Smooth muscle cell (in vitro differentiated cells): ENCODE results near the gene LEF1. TPM values are rescaled to one million over a fixed set of nuclear protein-coding genes. Genes with fewer than 3 reads are reported as not detected.

Source experiments
- DNase-seq: peaks from one replicate; lab custom pipeline; 2025; ENCODE audit not compliant: unreplicated experiment; lab: John Stamatoyannopoulos, UW
- H2AFZ ChIP-seq: fragments of 200-600 bp; sonication (generic); 2 replicates; pipeline ENCODE4 v1.6.0; 2016; ENCODE audit warnings: antibody characterized with exemption, low read depth, mild to moderate bottlenecking
- H3F3A ChIP-seq: fragments of 200-600 bp; sonication (generic); 2 replicates; pipeline ENCODE4 v1.6.0; 2017; ENCODE audit warnings: antibody characterized with exemption, low read depth
- H3K27ac ChIP-seq: fragments of 200-600 bp; sonication (generic); 2 replicates; pipeline ENCODE4 v1.5.1; 2016; ENCODE audit warnings: low read depth, mild to moderate bottlenecking
- H3K27me3 ChIP-seq: fragments of 200-600 bp; sonication (generic); 2 replicates; pipeline ENCODE4 v1.6.1; 2016; ENCODE audit warnings: low read depth, mild to moderate bottlenecking
- H3K36me3 ChIP-seq: fragments of 200-600 bp; sonication (generic); 2 replicates; pipeline ENCODE4 v1.5.1; 2016; ENCODE audit warnings: low read depth
- H3K4me1 ChIP-seq: fragments of 200-600 bp; sonication (generic); 2 replicates; pipeline ENCODE4 v1.5.1; 2016; ENCODE audit warnings: low read depth
- H3K4me2 ChIP-seq: fragments of 200-600 bp; sonication (generic); 2 replicates; pipeline ENCODE4 v1.6.0; 2016; ENCODE audit warnings: mild to moderate bottlenecking
- H3K4me3 ChIP-seq: fragments of 200-600 bp; sonication (generic); 2 replicates; pipeline ENCODE4 v1.5.1; 2016; ENCODE audit warnings: mild to moderate bottlenecking
- H3K79me2 ChIP-seq: fragments of 200-600 bp; sonication (generic); 2 replicates; pipeline ENCODE4 v1.6.0; 2016; ENCODE audit warnings: low read depth, mild to moderate bottlenecking
- H3K9ac ChIP-seq: fragments of 200-600 bp; sonication (generic); 2 replicates; pipeline ENCODE4 v1.6.0; 2016; ENCODE audit warnings: low read depth
- H3K9me3 ChIP-seq: fragments of 200-600 bp; sonication (generic); replicated peaks from 2 replicates; pipeline ENCODE4 v1.5.1; 2016; ENCODE audit warnings: low read depth
- H4K20me1 ChIP-seq: fragments of 200-600 bp; sonication (generic); 2 replicates; pipeline ENCODE4 v1.6.0; 2016; ENCODE audit warnings: low read depth
- WGBS: methylation state at CpG from one replicate; pipeline ENCODE4 v1.1.7; 2016; ENCODE audit warnings: low lambda C conversion rate; 5-methylcytosine and 5-hydroxymethylcytosine counted together
- polyA plus RNA-seq: library from polyadenylated mRNA; unstranded; fragments of >200 nt; fragmentation: Nextera tagmentation; extraction: Ambion mirVana; gene quantifications from 2 replicates; pipeline ENCODE4 v1.2.1, GENCODE V29; 2016
- total RNA-seq: library from RNA; depleted of rRNA; stranded (reverse); fragments of >200 nt; gene quantifications from 2 replicates; pipeline ENCODE4 v1.2.3, GENCODE V29; 2014
- TF ChIP-seq, protein P1 (sequence below): fragments of 200-600 bp; sonication (generic); IDR thresholded peaks from 2 replicates; pipeline ENCODE4 v1.5.1; 2017; ENCODE audit warnings: borderline replicate concordance, mild to moderate bottlenecking, antibody characterized with exemption; ENCODE audit not compliant: insufficient read depth, poor library complexity, severe bottlenecking

LEF1 gene
- total and polyA plus RNA-seq, 2 experiments from 2014 or later: 87.3 to 96.2 TPM

DNA sequence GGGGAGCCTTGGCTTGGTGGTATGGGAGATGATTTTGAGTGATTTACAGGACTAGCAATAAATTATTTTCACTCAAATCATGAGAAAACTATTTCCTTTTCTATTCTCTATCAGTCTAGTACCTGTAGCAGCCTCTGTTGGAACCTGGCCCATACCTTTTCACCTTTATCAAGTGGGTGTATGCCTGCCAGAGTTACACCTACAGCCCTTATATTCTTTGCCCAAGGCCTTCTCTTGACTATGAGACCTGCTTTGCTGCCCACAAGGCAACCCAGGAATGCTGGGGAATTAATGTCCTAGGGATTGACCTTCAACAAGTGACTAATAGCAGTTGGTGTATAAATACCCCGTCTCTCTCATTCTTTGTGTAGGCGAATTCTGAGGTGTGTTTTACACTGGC is 20.0 kb upstream of the LEF1 start:
- no peaks in the 10 kb centered on the region for H3K27me3 ChIP-seq
- no peak overlapping the region for H3K9ac ChIP-seq
- H3K79me2 ChIP-seq: no peaks in the 10 kb centered on the region
- DNase-seq: no peak
- peaks cover 9% of the 10 kb centered on the region for H3K4me1 ChIP-seq
- H2AFZ ChIP-seq: no peak overlapping the region
- H3K4me3 ChIP-seq: no peak overlapping the region
- no peaks in the 10 kb centered on the region for H3K36me3 ChIP-seq
- WGBS: 64% methylated on average over 2 of the region's 2 CpGs
- no peak overlapping the region for H3K27ac ChIP-seq
- no peaks in the 10 kb centered on the region for H3K9me3 ChIP-seq
- TF ChIP-seq, protein P1, sequence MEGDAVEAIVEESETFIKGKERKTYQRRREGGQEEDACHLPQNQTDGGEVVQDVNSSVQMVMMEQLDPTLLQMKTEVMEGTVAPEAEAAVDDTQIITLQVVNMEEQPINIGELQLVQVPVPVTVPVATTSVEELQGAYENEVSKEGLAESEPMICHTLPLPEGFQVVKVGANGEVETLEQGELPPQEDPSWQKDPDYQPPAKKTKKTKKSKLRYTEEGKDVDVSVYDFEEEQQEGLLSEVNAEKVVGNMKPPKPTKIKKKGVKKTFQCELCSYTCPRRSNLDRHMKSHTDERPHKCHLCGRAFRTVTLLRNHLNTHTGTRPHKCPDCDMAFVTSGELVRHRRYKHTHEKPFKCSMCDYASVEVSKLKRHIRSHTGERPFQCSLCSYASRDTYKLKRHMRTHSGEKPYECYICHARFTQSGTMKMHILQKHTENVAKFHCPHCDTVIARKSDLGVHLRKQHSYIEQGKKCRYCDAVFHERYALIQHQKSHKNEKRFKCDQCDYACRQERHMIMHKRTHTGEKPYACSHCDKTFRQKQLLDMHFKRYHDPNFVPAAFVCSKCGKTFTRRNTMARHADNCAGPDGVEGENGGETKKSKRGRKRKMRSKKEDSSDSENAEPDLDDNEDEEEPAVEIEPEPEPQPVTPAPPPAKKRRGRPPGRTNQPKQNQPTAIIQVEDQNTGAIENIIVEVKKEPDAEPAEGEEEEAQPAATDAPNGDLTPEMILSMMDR: no peak
- H3F3A ChIP-seq: no peaks in the 10 kb centered on the region
- H4K20me1 ChIP-seq: no peaks in the 10 kb centered on the region
- no peak overlapping the region for H3K4me2 ChIP-seq

DNA sequence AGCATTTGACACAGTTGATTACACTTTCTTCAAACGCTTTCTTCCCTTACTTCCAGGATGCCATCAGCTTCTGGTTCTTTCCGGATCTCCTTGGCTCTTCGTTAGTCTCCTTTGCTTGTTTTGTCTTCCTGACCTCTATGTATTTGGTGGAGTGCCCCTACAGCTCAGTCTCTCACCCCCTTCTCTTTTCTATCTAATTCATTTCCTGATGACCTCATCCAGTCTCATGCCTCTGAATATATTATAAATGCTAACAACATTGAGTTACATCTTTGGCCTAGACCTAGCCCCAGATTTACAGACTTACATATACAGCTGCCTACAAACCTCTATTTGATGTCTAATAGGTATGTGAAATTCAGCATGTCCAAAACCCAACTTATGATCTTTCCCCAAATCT is 16.5 kb upstream of the LEF1 start:
- no peaks in the 10 kb centered on the region for H3K36me3 ChIP-seq
- no peaks in the 10 kb centered on the region for H4K20me1 ChIP-seq
- H3K27ac ChIP-seq: no peak overlapping the region
- no peak overlapping the region for H3K9ac ChIP-seq
- TF ChIP-seq, protein P1: no peak
- no peaks in the 10 kb centered on the region for H3K79me2 ChIP-seq
- H3K27me3 ChIP-seq: no peaks in the 10 kb centered on the region
- 97% methylated on average over 3 of the region's 3 CpGs for WGBS
- no peak overlapping the region for H3K4me2 ChIP-seq
- DNase-seq: no peak
- H3F3A ChIP-seq: no peaks in the 10 kb centered on the region
- no peaks in the 10 kb centered on the region for H3K4me1 ChIP-seq
- H2AFZ ChIP-seq: no peak overlapping the region
- no peak overlapping the region for H3K4me3 ChIP-seq
- H3K9me3 ChIP-seq: no peaks in the 10 kb centered on the region

- Histone ChIP-seq H3K36me3 (no peaks in the 10 kb centered on the region), H3K4me2 (no peak overlapping the region)
- TF ChIP-seq, protein P1: no peak
These were observed 15.8 kb upstream of the LEF1 start for GRCh38 chr4:108184453-108185049.

DNA sequence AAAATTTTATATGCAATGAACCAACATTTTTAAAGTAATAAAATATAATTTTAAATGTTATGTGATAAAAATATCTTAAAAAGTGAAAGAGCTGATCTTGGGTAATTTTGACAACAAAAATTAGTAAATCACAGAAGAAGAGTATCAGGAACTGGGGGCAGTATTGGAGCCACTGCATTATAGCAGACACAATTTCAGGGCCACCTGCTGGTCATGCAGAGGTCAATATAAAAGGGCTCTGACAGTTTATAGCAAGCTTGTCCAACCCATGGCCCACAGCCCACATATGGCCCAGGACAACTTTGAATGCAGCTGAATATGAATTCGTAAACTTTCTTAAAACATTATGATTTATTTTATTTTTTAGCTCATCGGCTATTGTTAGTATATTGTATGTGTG is 13.0 kb upstream of the LEF1 start:
- 85% methylated on average over 2 of the region's 2 CpGs for WGBS
- H2AFZ ChIP-seq: no peak overlapping the region
- no peak overlapping the region for H3K27ac ChIP-seq
- H3K27me3 ChIP-seq: no peaks in the 10 kb centered on the region
- no peaks in the 10 kb centered on the region for H3K36me3 ChIP-seq
- no peaks in the 10 kb centered on the region for H4K20me1 ChIP-seq
- no peaks in the 10 kb centered on the region for H3K79me2 ChIP-seq
- TF ChIP-seq, protein P1: no peak
- no peak overlapping the region for H3K4me3 ChIP-seq
- no peaks in the 10 kb centered on the region for H3K4me1 ChIP-seq
- no peaks in the 10 kb centered on the region for H3F3A ChIP-seq
- H3K4me2 ChIP-seq: no peak overlapping the region
- no peak overlapping the region for H3K9ac ChIP-seq
- H3K9me3 ChIP-seq: no peaks in the 10 kb centered on the region
- DNase-seq: no peak

More at GRCh38 chr4:108184453-108185049, 15.8 kb upstream of the LEF1 start:
- no peaks in the 10 kb centered on the region for H3K9me3 ChIP-seq
- WGBS: 91% methylated on average over 1 of the region's 1 CpG
- no peaks in the 10 kb centered on the region for H3K27me3 ChIP-seq
- H4K20me1 ChIP-seq: no peaks in the 10 kb centered on the region
- no peak overlapping the region for H3K27ac ChIP-seq
- H3K79me2 ChIP-seq: no peaks in the 10 kb centered on the region
- H3F3A ChIP-seq: no peaks in the 10 kb centered on the region
- DNase-seq: no peak
- H3K4me1 ChIP-seq: no peaks in the 10 kb centered on the region
- no peak overlapping the region for H2AFZ ChIP-seq
- no peak overlapping the region for H3K9ac ChIP-seq
- H3K4me3 ChIP-seq: no peak overlapping the region
